ENCODE results near the gene KDM6A. TPM values are rescaled to one million over a fixed set of nuclear protein-coding genes. Genes with fewer than 3 reads are reported as not detected.

The KDM6A gene
- total RNA-seq, 1 experiment from 2014 or later = 21.0 TPM

- no peak for TF ChIP-seq REST (IDR thresholded peaks at IDR 0.05; ENCODE audit: low read depth)
- no peak for TF ChIP-seq SP1 (IDR thresholded peaks at IDR 0.05; ENCODE audit: low read depth)
- TF ChIP-seq EGR1 (IDR thresholded peaks at IDR 0.05; ENCODE audit: low read depth) = no peak
- TF ChIP-seq ZFX (IDR thresholded peaks at IDR 0.05) = no peak
Measured at GRCh38 chrX:44906041-44906440, 33.1 kb downstream of the KDM6A start (continued).

- no peak overlapping the region for H3K27ac ChIP-seq (ENCODE audit: low read depth, low read length)
- H3K4me1 ChIP-seq (ENCODE audit: control insufficient read depth in 1 of 2, insufficient read depth in 2 of 2, low read length in 2 of 2) = peaks cover 12 to 36% of the 10 kb centered on the region in 2 experiments
- H3K9me3 ChIP-seq (ENCODE audit: control insufficient read depth in 1 of 2, insufficient read depth in 1 of 2, low read depth in 1 of 2, low read length in 2 of 2) = no peaks in the 10 kb centered on the region
- ChIA-PET CTCF (no interaction called here), RAD21 (ENCODE audit: low non-redundant PET in 1 of 2, low total read pairs in 2 of 2, uncharacterized antibody in 2 of 2, unreplicated experiment in 2 of 2) (no interaction called here), POLR2A (no interaction called here)
- no peaks in the 10 kb centered on the region for H3K9me2 ChIP-seq (ENCODE audit: insufficient read depth)
- BruUV-seq (replicated peaks) = no TSS peak
- H3K36me3 ChIP-seq (ENCODE audit: control insufficient read depth in 1 of 2, insufficient read depth in 2 of 2, low read length in 2 of 2) = no peaks in the 10 kb centered on the region
- DNase-seq (ENCODE audit: low read depth, low spot score) = no peak
- ATAC-seq = no peak
- no peak overlapping the region for H3K4me2 ChIP-seq (ENCODE audit: low read length)
- H3K9ac ChIP-seq (ENCODE audit: low read length) = no peak overlapping the region
- no peak overlapping the region for H3K4me3 ChIP-seq (replicated peaks in 1 of 2; ENCODE audit: low read depth in 1 of 2, low read length in 2 of 2)
- H2AFZ ChIP-seq (ENCODE audit: low read depth, low read length, poor library complexity, severe bottlenecking) = no peak overlapping the region
- no peaks in the 10 kb centered on the region for H4K20me1 ChIP-seq (ENCODE audit: insufficient read depth)
- peaks cover 84% of the 10 kb centered on the region for H3K79me2 ChIP-seq (ENCODE audit: insufficient read depth, low read length)
- intact Hi-C loops (cut with micrococcal nuclease) = no loop called here
- H3K27me3 ChIP-seq (ENCODE audit: insufficient read depth, low read length) = no peaks in the 10 kb centered on the region
- TF ChIP-seq ELF1 (IDR thresholded peaks at IDR 0.05; ENCODE audit: borderline replicate concordance, low read depth) (no peak), CEBPB (IDR thresholded peaks at IDR 0.05; ENCODE audit: low read depth) (no peak), FOSL1 (IDR thresholded peaks at IDR 0.05; ENCODE audit: low read depth) (no peak), POLR2AphosphoS5 (IDR thresholded peaks at IDR 0.05; ENCODE audit: low read depth, low read length) (no peak), TCF7L2 (IDR thresholded peaks at IDR 0.05; ENCODE audit: borderline replicate concordance, extremely low read depth, insufficient read depth, insufficient read length) (no peak), YY1 (IDR thresholded peaks at IDR 0.05; ENCODE audit: extremely low read depth, insufficient replicate concordance, low read depth, low read length) (no peak), REST (IDR thresholded peaks at IDR 0.05; ENCODE audit: low read depth) (no peak), ATF3 (IDR thresholded peaks at IDR 0.05) (no peak), ZFX (IDR thresholded peaks at IDR 0.05) (no peak), RAD21 (IDR thresholded peaks at IDR 0.05; ENCODE audit: low read depth) (no peak), MAX (IDR thresholded peaks at IDR 0.05) (no peak), EGR1 (IDR thresholded peaks at IDR 0.05; ENCODE audit: low read depth) (no peak), EZH2 (IDR thresholded peaks at IDR 0.05) (no peak), SIN3A (IDR thresholded peaks at IDR 0.05; ENCODE audit: low read depth) (no peak), SP1 (IDR thresholded peaks at IDR 0.05; ENCODE audit: low read depth) (no peak), POLR2A (IDR thresholded peaks at IDR 0.05; ENCODE audit: borderline replicate concordance, extremely low read depth, insufficient read depth, insufficient read length) (no peak), SRF (IDR thresholded peaks at IDR 0.05; ENCODE audit: low read depth) (no peak), EZH2phosphoT487 (IDR thresholded peaks at IDR 0.05; ENCODE audit: borderline replicate concordance) (no peak)
Measured at GRCh38 chrX:44906542-44906941, 33.6 kb downstream of the KDM6A start.

All from HCT116 (cell line).